Neural crest cell (in vitro differentiated cells): ENCODE measurements around the gene PAEP. TPM values are rescaled to one million over a fixed set of nuclear protein-coding genes. Genes with fewer than 3 reads are reported as not detected.

Source experiments
- DNase-seq: peaks from one replicate; pipeline ENCODE4 v3.0.0; 2021; ENCODE audit warnings: low read depth, mixed read lengths, low spot score
- H3K27ac Mint-ChIP-seq: one replicate; pipeline ENCODE4 v1.8.0; 2021; ENCODE audit warnings: mild to moderate bottlenecking, mixed read lengths; ENCODE audit not compliant: unreplicated experiment
- H3K27me3 Mint-ChIP-seq: 2 replicates; pipeline ENCODE4 v1.8.0; 2021; ENCODE audit warnings: low read depth, mild to moderate bottlenecking, mixed read lengths
- H3K36me3 Mint-ChIP-seq: 2 replicates; pipeline ENCODE4 v1.8.0; 2021; ENCODE audit warnings: low read depth, mild to moderate bottlenecking, mixed read lengths
- H3K4me1 Mint-ChIP-seq: 2 replicates; pipeline ENCODE4 v1.8.0; 2021; ENCODE audit warnings: mixed read lengths
- H3K4me3 Mint-ChIP-seq: one replicate; pipeline ENCODE4 v1.8.0; 2021; ENCODE audit warnings: mild to moderate bottlenecking, mixed read lengths
- H3K9me3 Mint-ChIP-seq: 2 replicates; pipeline ENCODE4 v1.8.0; 2021; ENCODE audit warnings: mixed read lengths
- total RNA-seq: library from RNA; stranded (reverse); gene quantifications from 2 replicates; pipeline ENCODE4 v1.2.1, GENCODE V29; 2021
- TF ChIP-seq, protein P1 (sequence below): fragments of 200-600 bp; sonication (generic); conservative IDR thresholded peaks from 2 replicates; pipeline ENCODE4 v1.5.0; 2021; ENCODE audit warnings: antibody characterized with exemption, mild to moderate bottlenecking

PAEP gene
- total RNA-seq, 1 donor from 2014 or later, result not detected

DNA sequence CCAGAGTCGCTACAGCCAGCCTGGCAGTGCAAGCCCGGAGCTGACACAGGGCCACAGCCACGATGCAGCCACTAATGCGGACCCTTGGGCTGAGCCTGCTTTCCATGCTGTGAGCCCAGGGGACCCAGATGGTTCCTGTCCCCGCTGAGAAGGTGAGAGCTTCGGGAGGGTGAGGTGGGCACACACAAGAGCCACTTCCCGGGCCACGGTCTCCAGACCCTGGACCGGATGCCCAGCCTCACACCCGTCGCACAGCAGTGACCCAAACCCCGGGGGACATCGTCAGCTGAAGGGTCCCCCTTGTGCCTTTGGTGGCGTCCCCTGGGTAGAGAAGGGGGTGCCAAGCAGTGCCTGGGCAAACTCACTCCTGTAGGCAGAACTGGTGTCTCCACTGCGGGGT is 13.4 kb downstream of the PAEP start:
- no peaks in the 10 kb centered on the region for H3K4me1 Mint-ChIP-seq
- no peak overlapping the region for H3K27ac Mint-ChIP-seq
- no peaks in the 10 kb centered on the region for H3K36me3 Mint-ChIP-seq
- peaks cover 4% of the 10 kb centered on the region for H3K9me3 Mint-ChIP-seq
- H3K4me3 Mint-ChIP-seq, result no peak overlapping the region
- DNase-seq, result no peak
- TF ChIP-seq, protein P1, sequence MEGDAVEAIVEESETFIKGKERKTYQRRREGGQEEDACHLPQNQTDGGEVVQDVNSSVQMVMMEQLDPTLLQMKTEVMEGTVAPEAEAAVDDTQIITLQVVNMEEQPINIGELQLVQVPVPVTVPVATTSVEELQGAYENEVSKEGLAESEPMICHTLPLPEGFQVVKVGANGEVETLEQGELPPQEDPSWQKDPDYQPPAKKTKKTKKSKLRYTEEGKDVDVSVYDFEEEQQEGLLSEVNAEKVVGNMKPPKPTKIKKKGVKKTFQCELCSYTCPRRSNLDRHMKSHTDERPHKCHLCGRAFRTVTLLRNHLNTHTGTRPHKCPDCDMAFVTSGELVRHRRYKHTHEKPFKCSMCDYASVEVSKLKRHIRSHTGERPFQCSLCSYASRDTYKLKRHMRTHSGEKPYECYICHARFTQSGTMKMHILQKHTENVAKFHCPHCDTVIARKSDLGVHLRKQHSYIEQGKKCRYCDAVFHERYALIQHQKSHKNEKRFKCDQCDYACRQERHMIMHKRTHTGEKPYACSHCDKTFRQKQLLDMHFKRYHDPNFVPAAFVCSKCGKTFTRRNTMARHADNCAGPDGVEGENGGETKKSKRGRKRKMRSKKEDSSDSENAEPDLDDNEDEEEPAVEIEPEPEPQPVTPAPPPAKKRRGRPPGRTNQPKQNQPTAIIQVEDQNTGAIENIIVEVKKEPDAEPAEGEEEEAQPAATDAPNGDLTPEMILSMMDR, result no peak
- H3K27me3 Mint-ChIP-seq, result peaks cover 10% of the 10 kb centered on the region

DNA sequence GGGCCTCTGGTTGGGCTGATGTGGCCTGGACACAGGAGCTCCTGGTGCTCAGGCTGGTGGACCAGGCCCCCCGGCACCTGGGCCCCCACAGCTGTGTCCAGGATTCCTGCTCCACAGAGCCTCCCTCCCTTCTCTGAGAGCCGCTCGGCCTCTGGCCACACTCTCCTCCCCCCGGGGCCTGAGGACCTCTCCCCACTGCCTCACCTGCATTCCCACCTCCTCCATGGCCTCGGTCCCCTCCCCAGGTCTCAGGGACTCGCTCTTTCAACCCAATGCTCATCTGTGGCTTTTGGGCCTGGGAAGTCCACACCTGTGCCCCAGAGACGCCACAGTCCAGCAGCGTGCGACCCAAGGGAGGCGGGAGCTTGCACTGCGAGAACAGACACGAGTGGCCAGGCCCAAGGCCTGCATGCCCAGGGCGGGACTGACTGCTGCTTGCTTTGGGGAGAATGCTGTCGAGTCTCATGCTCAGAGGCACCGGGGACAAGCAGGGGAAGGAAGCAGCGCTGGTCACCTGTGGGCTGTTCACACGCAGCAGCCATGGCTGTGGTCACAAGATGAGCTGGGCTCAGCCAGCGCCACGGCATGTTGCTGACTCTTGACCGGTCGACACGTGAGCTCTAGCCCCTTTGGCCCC is 14.6 kb downstream of the PAEP start:
- DNase-seq, result no peak

DNA sequence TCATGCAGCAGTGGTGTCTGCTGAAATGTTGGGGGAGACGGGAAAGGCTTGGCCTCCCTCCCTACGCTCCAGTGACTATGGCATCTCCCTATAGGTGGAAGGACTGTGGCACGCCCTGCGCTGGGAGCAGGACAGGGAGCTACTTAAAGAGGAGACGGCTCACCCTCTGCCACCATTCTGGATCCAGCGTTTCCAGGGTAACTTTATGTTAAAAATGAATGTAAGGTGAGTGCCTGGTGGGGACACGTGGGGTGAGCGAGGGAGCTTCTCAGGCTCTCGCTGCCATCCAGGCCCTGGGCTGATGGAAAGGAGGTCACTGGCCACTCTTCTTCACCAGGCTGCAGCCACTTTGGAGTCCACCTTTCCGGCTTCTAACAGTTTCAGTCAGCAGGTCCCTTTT is 15.7 kb downstream of the PAEP start:
- Mint-ChIP-seq H3K9me3 (no peaks in the 10 kb centered on the region), H3K4me3 (no peak overlapping the region), H3K36me3 (no peaks in the 10 kb centered on the region), H3K27me3 (no peaks in the 10 kb centered on the region), H3K4me1 (no peaks in the 10 kb centered on the region), H3K27ac (no peak overlapping the region)
- TF ChIP-seq, protein P1, result no peak
- no peak for DNase-seq

More for the DNA sequence above, 14.6 kb downstream of the PAEP start:
- Mint-ChIP-seq H3K27me3 (peaks cover 2% of the 10 kb centered on the region), H3K4me1 (no peaks in the 10 kb centered on the region), H3K36me3 (no peaks in the 10 kb centered on the region), H3K4me3 (no peak overlapping the region), H3K9me3 (no peaks in the 10 kb centered on the region), H3K27ac (no peak overlapping the region)
- TF ChIP-seq, protein P1, result no peak

DNA sequence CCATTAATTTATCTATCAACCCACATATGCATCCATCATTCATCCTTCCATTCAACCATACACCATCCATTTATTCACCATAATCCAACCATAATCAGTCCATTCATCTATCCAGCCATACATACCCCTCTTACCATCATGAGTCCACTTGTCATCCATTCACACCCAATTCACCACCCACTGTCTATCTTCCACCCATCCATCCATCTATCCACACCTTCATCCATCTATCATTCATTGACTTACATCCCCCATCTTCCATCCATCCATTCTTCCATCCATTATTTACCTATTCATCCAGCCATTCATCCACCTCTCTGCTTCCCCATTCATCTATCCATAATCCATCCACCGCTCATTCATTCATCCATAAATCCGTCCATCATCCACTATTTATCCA is 17.8 kb downstream of the PAEP start:
- Mint-ChIP-seq H3K27ac (no peak overlapping the region), H3K9me3 (no peaks in the 10 kb centered on the region), H3K36me3 (no peaks in the 10 kb centered on the region), H3K27me3 (no peaks in the 10 kb centered on the region), H3K4me1 (no peaks in the 10 kb centered on the region), H3K4me3 (no peak overlapping the region)
- TF ChIP-seq, protein P1, result no peak
- no peak for DNase-seq

DNA sequence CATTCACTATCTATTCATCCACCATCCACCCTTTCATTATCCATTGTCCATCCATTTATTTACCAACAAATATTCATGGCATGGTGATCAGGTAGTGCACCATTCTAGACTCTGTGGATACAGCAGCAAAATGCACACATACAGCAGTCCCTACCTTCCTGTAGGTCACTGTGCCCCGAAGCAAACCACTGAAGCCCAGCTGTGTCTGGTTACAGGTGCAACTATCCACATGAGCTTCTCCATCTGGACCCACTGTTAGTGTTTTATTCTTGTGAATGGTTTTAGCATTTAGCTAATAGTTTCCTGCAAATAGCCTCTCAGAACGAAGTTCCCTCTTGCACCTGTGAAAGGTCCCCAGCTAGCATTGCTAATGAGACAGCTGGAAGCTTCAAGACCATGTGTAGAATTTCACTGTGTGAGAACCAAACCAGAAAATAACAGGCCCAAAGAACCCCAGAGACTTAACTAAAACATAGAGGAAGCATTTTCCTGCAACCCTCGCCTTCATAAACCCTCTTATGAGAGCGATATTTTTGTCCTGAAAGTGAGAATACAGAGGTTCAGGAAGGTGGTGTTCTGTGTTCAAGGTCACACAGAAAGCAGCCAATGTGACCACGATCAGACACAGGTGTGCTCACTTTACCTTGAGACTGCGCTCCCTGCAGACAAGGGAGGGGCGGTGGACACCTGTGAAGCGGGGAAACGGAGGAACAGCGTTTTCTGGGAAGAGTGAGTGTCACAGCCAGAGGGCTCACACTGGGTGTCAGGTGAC is 18.5 kb downstream of the PAEP start:
- Mint-ChIP-seq H3K9me3 (no peaks in the 10 kb centered on the region), H3K36me3 (no peaks in the 10 kb centered on the region), H3K4me3 (no peak overlapping the region), H3K4me1 (no peaks in the 10 kb centered on the region), H3K27ac (no peak overlapping the region), H3K27me3 (no peaks in the 10 kb centered on the region)
- TF ChIP-seq, protein P1, result no peak
- DNase-seq, result no peak
